ENCODE measurements around the gene RAB31.
A peak's percentile ranks its signal among the peaks of the same experiment; 100 is the strongest.

Gene RAB31

DNA sequence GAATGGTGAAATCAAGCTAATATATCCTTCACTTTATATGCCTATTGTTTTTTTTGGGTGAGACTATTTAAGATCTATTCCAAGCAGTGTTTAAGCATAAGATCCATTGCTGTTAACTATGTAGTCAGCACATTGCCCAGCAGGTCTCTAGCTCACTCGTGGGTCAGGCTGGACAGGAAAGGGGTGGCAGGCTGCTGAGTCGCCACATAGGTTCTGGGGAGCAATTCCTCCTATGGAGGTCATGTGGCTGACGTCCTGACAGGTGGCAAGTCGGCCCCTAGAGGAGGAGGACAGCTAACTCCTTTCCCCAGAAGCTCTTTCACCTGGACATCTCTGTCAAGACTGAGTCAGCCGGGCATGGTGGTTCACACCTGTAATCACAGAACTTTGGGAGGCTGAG lies 13.9 kb upstream of the RAB31 start:
- DNase-seq, result no peak

DNA sequence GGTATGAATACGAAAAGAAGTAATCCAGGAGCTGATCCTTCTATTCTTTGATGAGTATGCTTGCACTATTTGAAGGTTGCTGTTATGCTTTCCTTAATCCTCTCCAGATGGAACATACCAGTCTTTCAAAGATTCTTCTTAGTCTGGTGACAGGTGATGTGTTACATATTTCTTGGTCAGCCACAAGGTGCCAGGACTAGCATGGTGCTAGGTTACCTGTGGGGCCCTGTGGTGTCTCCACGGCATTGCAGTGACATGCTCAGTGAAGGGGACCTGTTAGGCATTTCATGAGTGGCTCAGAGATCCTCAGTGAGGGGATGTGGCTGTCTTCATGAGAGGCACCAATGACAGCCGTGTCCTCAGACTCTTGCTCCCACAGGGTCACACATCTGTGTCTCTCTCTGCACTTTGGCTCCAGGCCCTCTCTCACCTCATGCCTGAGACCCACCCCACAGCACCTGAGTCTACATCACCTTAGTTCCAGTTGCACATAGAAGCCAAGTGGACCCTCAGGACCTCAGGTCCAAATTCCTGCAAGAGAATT lies 13.1 kb upstream of the RAB31 start:
- DNase-seq, result no peak

DNA sequence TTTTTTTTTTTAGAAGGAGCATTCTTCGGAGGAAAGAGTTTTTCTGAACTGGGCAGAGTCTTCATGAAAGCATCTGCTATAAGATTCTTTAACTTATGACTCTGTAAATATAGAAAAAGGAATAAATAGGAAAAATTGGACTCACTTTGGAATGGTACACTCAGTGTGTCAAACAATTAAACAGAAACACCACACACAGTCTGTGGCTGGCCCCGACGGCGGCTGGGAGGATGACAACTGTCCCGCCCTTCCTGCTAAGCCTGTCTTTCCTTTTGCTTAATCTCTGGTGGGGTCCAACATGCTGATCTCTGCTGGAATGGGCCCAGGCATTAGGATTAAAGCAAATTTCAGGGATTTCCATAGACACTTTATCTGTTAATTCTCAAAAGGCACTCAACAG lies 12.5 kb upstream of the RAB31 start:
- DNase-seq, result no peak

DNA sequence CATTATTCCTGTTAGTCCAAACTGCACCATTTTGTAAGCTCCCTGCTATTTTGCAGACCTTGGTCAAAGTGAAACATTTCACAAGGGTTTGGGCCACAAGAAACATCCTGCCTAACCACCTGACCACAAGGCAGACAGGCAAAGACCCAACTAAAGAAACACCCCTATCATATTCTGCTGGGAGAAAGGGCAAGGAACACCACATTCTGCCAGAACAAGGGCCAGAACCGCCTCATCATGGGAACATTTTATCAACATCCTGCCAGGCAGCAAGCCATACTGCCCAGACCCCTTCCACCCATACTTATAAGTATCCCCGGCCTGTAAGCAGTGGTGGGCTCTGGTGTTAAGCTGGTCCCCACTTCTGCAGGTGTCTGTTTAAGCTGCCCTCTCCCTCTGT lies 12.0 kb upstream of the RAB31 start:
- no peak for DNase-seq

DNA sequence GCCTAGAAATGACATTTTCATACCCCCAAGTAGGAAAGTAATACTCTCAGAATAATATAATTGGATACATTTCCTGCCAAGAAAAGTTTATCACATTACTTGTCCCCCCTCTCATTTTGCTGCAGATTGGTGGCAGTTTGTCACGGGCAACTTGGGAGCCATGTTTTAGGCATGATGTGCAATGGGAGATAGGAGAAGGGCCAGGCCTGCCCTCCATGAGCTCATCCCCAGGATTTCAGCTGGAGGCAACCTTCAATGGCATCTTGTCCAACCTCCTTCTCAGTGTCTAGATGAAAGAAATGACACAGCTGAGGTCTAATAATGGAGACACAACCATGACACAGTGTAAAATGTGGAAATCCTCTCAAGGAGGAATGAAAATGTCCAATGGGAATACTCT lies 11.4 kb upstream of the RAB31 start:
- DNase-seq, result no peak

DNA sequence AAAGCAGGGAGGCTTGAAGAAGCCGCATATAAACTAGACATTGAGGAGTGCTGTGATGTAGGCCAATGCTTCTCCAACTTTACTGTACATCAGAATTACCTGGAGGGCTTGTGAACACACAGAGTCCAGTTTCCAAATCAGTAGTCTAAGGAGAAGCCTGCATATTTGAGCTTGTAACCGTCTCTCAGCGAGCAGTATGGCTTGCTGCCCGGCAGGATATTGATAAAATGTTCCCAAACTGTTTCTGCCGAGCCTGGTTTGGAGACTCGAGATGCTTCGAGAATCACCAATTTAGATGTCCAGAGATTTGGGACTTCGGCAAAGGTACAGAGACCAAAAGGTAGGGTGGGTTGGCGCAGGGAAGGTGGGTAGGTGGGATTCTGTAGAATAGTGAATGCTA lies 11.0 kb upstream of the RAB31 start:
- no peak for DNase-seq

DNA sequence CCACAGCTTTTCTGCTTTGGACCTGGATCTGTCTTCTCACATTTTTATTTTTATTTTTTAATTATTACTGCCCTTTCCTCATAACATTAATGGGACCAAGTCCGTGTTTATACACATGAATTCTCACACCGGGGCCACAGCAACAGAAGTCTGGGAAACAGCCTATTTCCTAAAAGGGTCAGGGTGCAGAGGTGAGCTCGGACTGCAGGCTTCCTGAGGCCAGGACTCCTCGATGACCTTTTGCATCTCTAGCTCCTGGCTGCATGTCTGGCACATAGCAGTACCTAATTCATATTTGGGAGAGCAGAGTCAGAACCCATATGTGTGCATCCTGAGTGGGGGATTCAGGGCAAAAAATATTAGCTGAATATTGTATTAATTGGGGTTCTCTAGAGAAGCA lies 9.6 kb upstream of the RAB31 start:
- DNase-seq, result no peak

DNA sequence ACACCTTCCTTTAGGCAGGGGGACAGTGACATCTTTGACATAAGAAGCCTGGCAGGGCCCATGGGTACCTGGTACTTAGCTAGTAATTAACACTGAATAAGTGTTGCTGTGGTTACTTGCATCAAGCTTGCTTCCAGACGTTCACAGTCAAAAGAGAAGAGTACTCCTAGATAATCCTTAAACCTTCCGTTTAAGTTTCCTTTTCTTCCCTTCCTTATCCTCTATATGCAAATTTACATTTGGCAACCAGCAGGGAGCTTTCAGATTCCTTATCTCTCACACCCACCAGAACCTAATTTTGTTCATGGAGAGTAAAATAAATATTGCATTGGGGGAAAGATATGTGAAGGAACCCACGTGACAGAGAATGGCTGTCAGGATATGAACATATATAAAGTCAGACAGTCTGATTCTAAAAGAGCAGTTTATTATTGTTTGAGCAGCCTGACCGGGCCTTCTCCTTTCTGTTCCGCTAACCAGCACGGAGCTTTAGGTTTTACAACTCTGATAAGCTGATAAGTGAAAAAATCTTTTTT lies 7.8 kb upstream of the RAB31 start:
- no peak for DNase-seq

DNA sequence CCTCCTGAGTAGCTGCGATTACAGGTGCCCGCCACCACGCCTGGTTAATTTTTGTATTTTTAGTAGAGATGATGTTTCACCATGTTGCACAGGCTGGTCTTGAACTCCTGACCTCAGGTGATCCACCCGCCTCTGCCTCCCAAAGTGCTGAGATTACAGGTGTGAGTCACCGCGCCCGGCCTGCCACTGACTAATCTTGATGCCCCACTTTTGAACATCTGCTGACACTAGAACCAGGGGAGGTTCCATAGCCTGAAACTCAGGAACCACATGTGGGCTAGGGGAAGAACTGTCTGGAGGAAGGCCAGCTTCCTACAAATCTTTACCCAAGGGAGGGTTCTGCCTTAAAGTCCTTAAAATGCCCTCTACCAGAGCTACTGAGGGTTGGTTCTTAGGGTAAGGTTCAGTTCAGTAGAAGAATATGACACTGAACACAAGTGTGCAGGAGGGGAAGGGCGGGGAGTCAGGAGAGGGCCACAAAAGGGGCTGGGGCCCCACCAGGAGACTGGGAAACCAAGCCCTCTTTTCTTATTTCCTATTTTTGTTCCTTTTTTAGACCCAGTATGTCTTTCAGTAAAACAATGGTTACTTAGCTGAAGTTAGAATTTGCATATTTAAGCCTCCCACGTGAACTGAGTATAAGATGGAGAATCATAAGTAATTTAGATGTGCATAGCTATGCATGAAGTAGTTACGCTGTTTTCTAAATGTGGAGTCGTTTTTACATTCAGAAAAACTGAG lies 6.3 kb upstream of the RAB31 start:
- no peak for DNase-seq

DNA sequence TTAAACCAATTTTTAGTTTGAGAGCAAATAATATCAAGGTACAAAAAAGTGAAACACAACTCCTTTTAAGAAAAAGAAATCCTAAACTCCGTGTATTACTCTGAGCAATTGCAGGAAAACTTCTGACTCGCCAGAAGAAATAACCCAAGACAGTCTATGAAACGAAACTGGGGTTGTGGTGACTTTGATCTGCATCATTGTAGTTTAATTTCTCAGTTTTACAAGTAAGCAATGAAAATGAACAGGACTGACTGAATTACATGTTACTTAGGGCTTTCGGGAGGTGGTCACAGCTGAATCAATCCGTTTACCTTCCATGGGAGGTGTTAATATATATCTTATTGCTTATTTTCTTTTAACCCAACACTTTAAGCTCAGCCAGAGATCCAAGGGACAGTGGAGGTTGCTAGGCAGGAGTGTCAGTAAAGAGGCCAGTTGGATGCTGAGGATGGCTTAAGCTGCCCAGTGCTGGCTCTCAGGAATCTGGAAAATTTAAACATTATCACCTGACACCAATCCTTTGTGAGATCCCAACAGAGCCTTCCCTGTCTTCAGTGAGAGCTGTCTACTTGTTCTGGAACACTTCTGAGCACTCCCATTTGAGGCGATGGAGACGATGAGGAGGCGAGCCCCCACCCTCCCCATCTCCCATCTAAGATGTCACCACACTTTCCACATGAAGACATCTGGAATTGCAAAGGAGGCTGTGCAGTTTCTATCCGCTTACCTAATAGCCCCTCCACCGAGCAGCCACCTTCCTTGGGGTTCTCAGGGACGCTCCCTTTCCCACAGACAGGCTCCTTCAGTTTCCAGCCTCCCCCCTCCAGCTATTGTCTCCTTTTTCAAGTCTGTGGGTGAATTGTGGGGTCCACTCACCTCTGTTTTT lies 3.6 kb upstream of the RAB31 start:
- no peak for DNase-seq

DNA sequence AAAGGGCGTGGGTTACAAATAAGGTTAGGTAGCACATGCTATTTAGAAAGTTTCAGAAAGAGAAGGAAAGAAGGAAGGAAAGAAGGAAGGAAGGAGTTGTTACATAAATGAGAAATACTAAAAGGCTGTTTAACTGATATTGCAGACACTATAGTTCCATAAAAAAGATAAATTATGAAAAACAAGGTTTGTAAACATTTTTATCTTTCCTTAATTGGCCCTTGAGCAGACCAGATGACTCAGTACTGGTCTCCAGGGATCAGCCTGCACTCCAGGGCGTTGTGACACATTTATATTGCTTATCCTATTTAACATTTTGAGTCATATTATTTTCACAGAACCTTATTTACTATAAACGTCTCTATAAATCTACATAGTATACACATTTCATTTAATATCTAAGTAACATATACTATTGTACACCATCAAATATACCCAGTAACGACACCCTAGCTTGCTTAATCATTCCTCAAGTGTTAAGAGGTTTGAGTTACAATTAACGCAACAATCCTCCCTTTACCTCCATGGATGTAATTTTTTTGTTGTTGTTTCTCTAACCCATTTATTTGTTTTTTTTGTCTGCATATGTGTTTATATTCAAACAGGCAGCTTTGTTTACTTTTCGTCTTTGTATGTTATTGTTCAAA lies 2.8 kb upstream of the RAB31 start:
- DNase-seq, result no peak

DNA sequence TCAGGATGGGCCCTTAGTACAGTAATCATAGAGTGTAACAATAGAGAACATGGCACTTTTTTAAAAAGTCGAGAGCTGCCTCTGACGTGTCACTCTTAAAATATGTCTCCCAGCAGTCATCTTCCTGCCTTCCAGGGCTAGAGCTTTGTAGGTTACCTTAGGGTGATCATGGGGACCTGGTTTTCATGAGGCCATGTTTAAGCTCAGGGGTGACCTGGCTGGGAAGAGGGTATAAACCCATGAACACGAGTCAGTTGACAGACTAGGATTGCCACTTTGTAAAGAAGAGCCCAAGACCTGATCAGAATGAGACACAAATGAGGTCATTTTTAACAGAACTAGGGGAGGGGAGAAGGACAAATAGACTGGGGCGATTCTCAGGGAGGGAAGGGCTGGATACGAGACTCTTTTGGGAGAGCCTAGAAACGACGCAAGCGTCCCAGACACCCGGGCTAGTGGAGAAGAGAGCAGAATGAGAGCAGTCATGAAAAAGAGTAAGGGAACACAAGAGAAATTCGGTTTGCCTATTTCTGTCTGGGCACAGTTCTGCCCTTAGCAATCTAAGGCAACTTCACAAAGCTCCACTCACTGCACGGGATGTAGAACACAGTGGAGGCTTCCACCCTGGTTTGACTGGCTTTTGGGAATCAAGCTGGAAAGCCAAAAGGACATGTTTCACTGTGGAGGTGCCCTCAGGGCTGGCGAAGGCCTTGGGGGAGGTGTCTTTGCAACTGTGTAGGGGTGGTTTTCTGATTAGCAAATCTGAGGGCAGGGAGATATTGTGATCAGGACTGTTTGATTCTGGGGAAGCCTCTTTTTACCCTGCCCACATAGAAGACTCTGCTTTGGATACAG lies 1.8 kb upstream of the RAB31 start:
- no peak for DNase-seq

DNA sequence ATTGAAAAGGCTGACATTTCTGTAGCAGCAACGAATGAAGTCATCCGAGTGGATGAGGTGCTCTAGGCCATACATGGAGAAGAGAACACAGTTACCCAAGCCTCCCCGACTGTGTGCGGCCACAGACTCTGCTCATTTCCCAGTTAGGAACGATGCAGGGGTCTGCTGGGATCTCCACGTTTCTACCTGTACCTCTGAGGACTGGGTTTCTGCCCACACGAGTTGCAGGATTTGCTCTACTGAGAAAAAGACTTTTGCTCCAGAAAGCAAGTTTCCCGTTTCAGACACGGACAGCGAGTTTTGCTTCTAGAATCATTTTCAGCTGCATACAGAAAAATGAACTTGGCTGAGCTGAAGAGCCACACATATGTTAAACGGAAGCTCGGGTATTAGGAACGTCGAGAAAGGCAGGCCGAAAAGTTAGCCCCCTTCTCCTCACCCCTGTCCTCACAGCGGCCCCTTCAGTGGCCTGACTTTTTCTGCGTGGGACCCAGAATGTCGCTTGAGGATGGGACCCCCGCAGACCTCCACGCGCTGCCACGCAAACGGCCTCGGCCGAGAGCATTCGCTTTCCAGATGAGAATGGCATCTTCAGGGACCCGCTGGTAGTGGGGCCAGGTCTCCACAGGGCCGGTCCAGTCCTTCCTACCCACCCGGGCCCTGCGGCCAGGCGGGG lies 582 bp upstream of the RAB31 start:
- DNase-seq, result no peak

DNA sequence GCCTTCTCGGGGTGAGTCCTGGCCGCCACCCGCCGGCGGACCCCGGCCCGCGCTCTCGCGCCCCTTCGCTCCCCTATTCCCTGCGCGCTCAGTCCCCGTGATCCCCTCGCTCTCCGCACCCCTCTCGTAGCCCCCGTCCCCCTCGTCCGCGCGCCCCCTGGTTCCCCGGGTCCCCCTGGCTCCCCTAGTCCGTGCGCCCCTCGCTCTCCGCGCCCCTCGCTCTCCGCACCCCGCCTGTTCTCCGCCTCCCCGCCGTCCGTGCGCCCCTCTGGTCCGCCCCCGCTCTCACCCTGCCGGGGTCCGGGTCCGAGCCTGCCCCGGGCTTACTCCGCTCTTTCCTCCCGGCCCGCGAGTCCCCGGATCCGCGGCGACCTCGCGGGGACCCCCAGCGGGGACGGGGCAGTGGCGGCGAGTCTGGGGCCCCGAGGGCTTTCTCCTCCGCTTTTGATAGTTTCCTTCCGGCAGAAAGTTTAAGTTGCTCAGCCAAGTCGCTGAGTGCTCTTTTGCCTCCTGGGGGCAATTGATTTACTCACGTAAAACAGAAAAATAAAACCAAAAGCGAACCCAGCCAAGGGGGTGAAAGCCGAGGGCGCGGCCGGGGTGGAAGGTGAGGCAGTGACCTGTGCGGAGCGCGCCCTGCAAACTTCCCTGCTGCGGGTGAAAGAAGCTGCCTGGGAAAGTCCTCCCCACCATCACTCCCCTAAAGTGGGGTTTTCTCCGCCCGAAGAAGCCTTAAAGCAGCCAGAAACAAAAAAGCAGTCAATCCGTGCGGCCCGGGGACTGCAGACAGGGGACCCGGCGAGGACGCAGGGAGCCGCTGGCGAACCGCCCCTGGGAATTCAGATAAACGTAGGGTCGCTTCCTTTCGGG lies 568 bp downstream of the RAB31 start:
- no peak for DNase-seq

DNA sequence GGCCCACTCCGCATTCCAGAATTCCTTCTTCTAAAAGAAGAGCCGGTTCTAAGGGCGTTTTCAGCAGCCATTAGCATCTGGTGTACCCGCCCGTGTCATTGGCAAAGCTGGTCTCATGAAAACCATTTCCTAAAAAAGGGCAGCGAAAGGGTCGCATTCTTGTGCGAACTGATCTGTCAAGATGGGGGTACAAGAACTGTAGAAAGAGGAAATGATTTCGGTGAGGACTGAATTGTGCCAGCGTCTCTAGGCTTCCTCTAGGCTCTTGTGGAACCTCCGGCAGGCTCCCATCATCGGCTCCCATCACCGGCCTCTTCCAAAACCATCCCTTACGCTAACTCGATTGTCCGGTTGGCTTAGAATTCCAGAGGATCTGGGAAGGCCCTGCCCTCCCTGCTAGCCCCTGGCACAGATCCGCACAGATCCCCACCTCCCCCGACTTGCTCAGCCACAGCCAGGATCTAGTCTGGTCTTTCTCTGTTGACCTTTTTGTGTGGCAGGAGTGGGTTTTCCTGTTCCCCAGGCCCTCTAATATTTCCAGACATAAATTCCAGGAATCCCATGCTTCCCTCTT lies 1.3 kb downstream of the RAB31 start:
- DNase-seq, result no peak

DNA sequence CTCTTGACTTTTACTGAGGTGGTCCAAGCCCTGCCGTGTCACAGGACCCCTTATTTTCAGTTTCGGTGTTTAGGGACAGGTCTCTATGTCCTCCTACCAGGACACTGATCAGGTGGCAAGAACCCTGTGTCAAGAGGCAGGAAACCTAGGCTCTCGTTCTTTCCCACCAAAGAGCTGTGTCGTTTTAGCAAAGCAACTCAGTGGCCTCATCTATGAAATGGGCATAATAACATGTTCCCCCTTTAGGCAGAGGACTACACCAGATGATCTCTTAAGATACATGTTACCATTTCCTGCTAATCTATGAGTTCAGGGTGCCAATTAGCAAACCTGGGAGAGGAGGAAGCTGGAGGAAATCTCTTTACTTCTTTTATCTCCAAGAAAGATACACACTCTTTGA lies 1.9 kb downstream of the RAB31 start:
- no peak for DNase-seq

DNA sequence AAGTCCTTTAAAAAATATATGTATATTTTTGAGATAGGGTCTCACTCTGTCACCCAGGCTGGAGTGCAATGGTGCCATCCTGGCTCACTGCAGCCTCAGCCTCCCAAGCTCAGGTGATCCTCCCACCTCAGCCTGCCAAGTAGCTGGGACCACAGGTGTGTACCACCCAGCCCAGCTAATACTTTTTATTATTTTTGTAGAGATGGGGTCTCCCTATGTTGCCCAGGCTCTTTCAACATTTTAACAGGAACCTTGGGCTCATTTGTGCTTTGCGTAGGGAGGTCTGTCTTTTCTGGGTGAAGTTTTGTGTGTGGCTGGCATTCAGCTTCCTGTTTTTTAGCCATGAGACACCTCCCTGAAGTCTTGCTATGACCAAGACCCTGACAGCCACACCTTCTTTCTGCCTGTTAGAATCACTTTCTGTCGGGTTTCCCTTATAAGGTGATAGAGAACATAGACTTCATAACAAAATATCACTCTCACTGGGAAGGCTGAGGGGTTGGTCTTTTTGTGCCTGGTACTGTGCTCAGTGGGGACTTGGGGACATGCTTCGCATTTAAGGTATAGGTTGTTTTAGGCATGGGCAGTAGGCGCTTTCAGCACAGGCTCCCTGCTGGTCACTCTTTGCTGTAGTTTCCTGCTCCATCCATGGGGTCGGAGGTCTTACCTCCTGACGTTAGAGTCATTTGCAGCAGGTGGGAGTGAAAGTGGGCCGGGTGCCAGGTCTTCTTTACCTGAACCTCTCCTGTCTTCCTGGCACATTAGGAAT lies 3.4 kb downstream of the RAB31 start:
- DNase-seq, result peak; percentile 36 to 61

DNA sequence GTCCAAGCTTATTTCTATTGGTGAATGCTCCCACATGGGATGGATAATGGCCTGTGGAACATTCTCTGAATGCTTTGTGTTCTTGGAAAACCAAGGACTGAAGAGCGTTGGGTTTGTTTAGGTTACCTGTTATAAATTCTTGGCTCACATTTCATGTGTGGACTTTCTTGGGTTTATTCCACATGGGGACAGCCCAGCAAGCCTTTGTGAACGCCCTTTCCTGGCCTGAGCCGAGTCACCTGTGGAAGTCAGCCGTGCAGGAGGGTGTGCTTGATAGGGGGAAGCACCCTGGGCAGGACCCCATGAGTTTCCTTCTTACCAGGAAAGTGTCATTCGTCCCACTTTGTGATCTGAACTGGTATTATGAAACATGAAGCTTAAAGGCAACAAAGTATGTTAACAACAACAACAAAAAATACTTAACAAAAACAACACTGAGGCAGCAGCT lies 4.1 kb downstream of the RAB31 start:
- DNase-seq, result no peak

DNA sequence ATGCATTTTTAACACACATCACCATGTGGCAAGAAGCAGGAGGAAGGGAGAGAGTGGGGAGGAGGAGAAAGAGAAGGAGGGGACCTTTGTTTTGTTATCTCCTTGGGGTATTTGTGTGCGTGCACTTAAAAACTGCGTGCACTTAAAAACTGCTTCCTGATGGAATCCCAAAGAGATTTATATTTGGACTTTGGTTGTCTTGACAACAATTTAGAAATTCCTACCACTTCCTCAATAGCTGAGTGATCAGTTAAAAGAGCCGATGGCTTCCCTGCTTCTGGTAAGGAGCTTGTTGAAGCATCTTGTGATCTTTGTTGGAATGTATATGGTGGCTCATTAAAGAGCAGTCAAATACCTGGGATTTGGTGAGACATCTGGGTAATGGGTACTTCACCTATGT lies 4.5 kb downstream of the RAB31 start:
- DNase-seq, result no peak

All from CD4-positive, alpha-beta T cell treated with Interferon alpha-2 for 1 hour (primary cell).